K562 (cell line): ENCODE measurements around the gene FAM184B. TPM values are rescaled to one million over a fixed set of nuclear protein-coding genes. Genes with fewer than 3 reads are reported as not detected.

Source experiments
- ATAC-seq: fragments of 200-7000 bp; cut with Tn5 transposase; 3 replicates; pipeline ENCODE4 v1.9.1; 2020; ENCODE audit warnings: moderate library complexity
- BruUV-seq: library from RNA; stranded (reverse); fragments of 400-500 nt; replicated peaks from 2 replicates; lab custom pipeline; 2021; lab: Mats Ljungman, UMichigan
- CTCF ChIA-PET: fragments of 300-600 bp; formaldehyde crosslinking; extraction: SDS; loops from one replicate; lab custom pipeline; 2021; ENCODE audit warnings: low intra/inter-chr PET ratio; lab: Yijun Ruan, JAX
- POLR2A ChIA-PET: fragments of 300-600, 350-650 bp; sonication (Branson Sonifier 250); formaldehyde crosslinking; extraction: SDS; loops from one replicate; lab custom pipeline; 2021; ENCODE audit warnings: antibody characterized with exemption, inconsistent platforms; lab: Yijun Ruan, JAX
- DNase-seq, 4 experiments: peaks; one replicate each; pipeline versions ENCODE4 v3.0.0 to v3.0.0-alpha.2; 2011 to 2018; ENCODE audit warnings: low spot score in 3 of 4, mixed read lengths in 3 of 4; ENCODE audit errors: extremely low read depth in 1 of 4
- FAIRE-seq: peaks from 2 replicates; lab custom pipeline; 2011; peaks lifted over from hg19 to GRCh38; lab: Jason Lieb, UNC
- H2AFZ ChIP-seq: 2 replicates; pipeline ENCODE4 v1.6.0; 2011; ENCODE audit warnings: low read depth, low read length, control low read depth, inconsistent platforms
- H3K27ac ChIP-seq: fragments of 200-600 bp; 3 replicates; pipeline ENCODE4 v1.8.0; 2011; ENCODE audit warnings: low read depth, mild to moderate bottlenecking, control low read depth, inconsistent platforms, low read length, moderate library complexity, mixed read lengths; ENCODE audit errors: extremely low read depth
- H3K27me3 ChIP-seq, 2 experiments: fragments of 300-600 bp in 1 of 2; 2 replicates in 1 of 2; 3 replicates in 1 of 2; pipeline versions ENCODE4 v1.6.0 to v1.8.0; 2011; ENCODE audit warnings: inconsistent platforms in 2 of 2, low read length in 2 of 2, mild to moderate bottlenecking in 1 of 2, mixed read lengths in 1 of 2, moderate library complexity in 1 of 2; ENCODE audit not compliant: control insufficient read depth in 2 of 2, insufficient read depth in 2 of 2
- H3K36me3 ChIP-seq: fragments of 300-600 bp; 3 replicates; pipeline ENCODE4 v1.8.0; 2011; ENCODE audit warnings: mild to moderate bottlenecking, low read length, inconsistent platforms; ENCODE audit not compliant: control insufficient read depth, insufficient read depth
- H3K4me1 ChIP-seq, 2 experiments: fragments of 200-600 bp in 1 of 2; replicated peaks in 1 of 2; 2 replicates in 1 of 2; 3 replicates in 1 of 2; pipeline versions ENCODE4 v1.5.1 to v1.8.0; 2011; ENCODE audit warnings: inconsistent platforms in 2 of 2, low read length in 2 of 2, mild to moderate bottlenecking in 1 of 2, mixed read lengths in 1 of 2, moderate library complexity in 1 of 2; ENCODE audit not compliant: control insufficient read depth in 2 of 2, insufficient read depth in 2 of 2
- H3K4me2 ChIP-seq: 2 replicates; pipeline ENCODE4 v1.6.1; 2011; ENCODE audit warnings: low read length, control low read depth, inconsistent platforms, mixed read lengths; ENCODE audit not compliant: insufficient read depth
- H3K4me3 ChIP-seq: fragments of 200-600 bp; sonication (generic), shearing (Covaris generic); 2 replicates; pipeline ENCODE4 v1.5.1; 2016; ENCODE audit warnings: control low read depth, inconsistent platforms
- H3K79me2 ChIP-seq: fragments of 200-600 bp; 3 replicates; pipeline ENCODE4 v1.8.0; 2011; ENCODE audit warnings: low read length, inconsistent platforms; ENCODE audit not compliant: control insufficient read depth, insufficient read depth
- H3K9ac ChIP-seq, 2 experiments: 2 replicates each; pipeline versions ENCODE4 v1.6.0 to v1.6.1; 2011; ENCODE audit warnings: low read depth in 2 of 2, low read length in 2 of 2, control low read depth in 1 of 2, inconsistent platforms in 1 of 2, mild to moderate bottlenecking in 1 of 2, mixed read lengths in 1 of 2; ENCODE audit not compliant: insufficient read depth in 1 of 2
- H3K9me1 ChIP-seq: one replicate; pipeline ENCODE4 v1.6.0; 2011; ENCODE audit warnings: inconsistent platforms, mild to moderate bottlenecking, low read length, moderate library complexity; ENCODE audit not compliant: control insufficient read depth, insufficient read depth
- H3K9me3 ChIP-seq: replicated peaks from 2 replicates; pipeline ENCODE4 v1.5.1; 2011; ENCODE audit warnings: low read depth, low read length, inconsistent platforms; ENCODE audit not compliant: control insufficient read depth, insufficient read depth
- H4K20me1 ChIP-seq: replicated peaks from 2 replicates; pipeline ENCODE4 v1.6.1; 2011; ENCODE audit warnings: low read length, inconsistent platforms, mixed read lengths; ENCODE audit not compliant: control insufficient read depth, insufficient read depth
- CXXC5 ChIP-seq: fragments of 250-450 bp; sonication (Bioruptor Pico); IDR thresholded peaks from 2 replicates; pipeline ENCODE4 v1.8.0; 2022; ENCODE audit warnings: inconsistent platforms, mild to moderate bottlenecking, moderate library complexity
- E2F3 ChIP-seq: fragments of 250-450 bp; sonication (Bioruptor Pico); IDR thresholded peaks from 2 replicates; pipeline ENCODE4 v1.4.0; 2020; ENCODE audit warnings: mild to moderate bottlenecking
- GTF2F1 ChIP-seq: IDR thresholded peaks from 2 replicates; pipeline ENCODE4 v1.6.1; 2011; ENCODE audit warnings: low read depth, low read length, improper control_type of control experiment
- HNRNPK ChIP-seq: fragments of 200-400 bp; formaldehyde crosslinking; IDR thresholded peaks from one replicate; pipeline ENCODE4 v1.6.1; 2018; ENCODE audit warnings: mild to moderate bottlenecking, low read depth, low read length; ENCODE audit not compliant: poor library complexity, severe bottlenecking
- L3MBTL2 ChIP-seq: fragments of 450-650 bp; IDR thresholded peaks from 2 replicates; pipeline ENCODE4 v1.6.1; 2016; ENCODE audit warnings: mild to moderate bottlenecking, moderate library complexity
- NR4A1 ChIP-seq, 2 experiments: fragments of 250-450 bp in 1 of 2; fragments of 450-650 bp in 1 of 2; sonication (Bioruptor Pico) in 1 of 2; IDR thresholded peaks; 2 replicates each; pipeline versions ENCODE4 v1.4.0 to v1.6.1; 2016 to 2020; ENCODE audit warnings: mild to moderate bottlenecking in 2 of 2, missing compliant biosample characterization in 1 of 2, missing genetic modification characterization in 1 of 2, moderate library complexity in 1 of 2
- NRF1 ChIP-seq, 2 experiments: fragments of 450-650 bp; IDR thresholded peaks in 1 of 2; conservative IDR thresholded peaks in 1 of 2; 2 replicates each; pipeline ENCODE4 v1.6.1; 2014; ENCODE audit warnings: mild to moderate bottlenecking in 2 of 2
- THRAP3 ChIP-seq: fragments of 450-650 bp; IDR thresholded peaks from 2 replicates; pipeline ENCODE4 v1.6.1; 2016; ENCODE audit warnings: mild to moderate bottlenecking, inconsistent platforms, borderline replicate concordance
- XRCC3 ChIP-seq: fragments of 450-650 bp; IDR thresholded peaks from 2 replicates; pipeline ENCODE4 v1.6.1; 2017; ENCODE audit warnings: mild to moderate bottlenecking, moderate library complexity
- ZNF174 ChIP-seq: fragments of 250-450 bp; sonication (Bioruptor Pico); IDR thresholded peaks from 2 replicates; pipeline ENCODE4 v1.4.0; 2020; ENCODE audit warnings: mild to moderate bottlenecking
- WGBS: fragments of 100-300 bp; shearing (Covaris generic); methylation state at CpG from one replicate; pipeline ENCODE4 v1.1.6; 2016; ENCODE audit warnings: low coverage, mixed read lengths; ENCODE audit not compliant: insufficient coverage; ENCODE audit errors: missing lambda C conversion rate; 5-methylcytosine and 5-hydroxymethylcytosine counted together
- in situ Hi-C: fragments of 300-500 bp; cut with MboI; formaldehyde crosslinking; loops from 4 replicates; pipeline ENCODE4 v1.15.0; 2018; ENCODE audit warnings: inconsistent platforms, mixed read lengths
- intact Hi-C: fragments of 100-400 bp; cut with micrococcal nuclease; formaldehyde crosslinking; loops from 2 replicates; pipeline ENCODE4 v1.14.2; 2022
- polyA plus RNA-seq, 8 experiments: library from polyadenylated mRNA; depleted of rRNA in 4 of 8; stranded (reverse) in 5 of 8; unstranded in 3 of 8; fragments of >200 nt; fragmentation: Nextera tagmentation in 2 of 8; fragmentation: Illumina TruSeq in 1 of 8; extraction: Ambion mirVana in 2 of 8; extraction: Trizol in 1 of 8; gene quantifications; 2 replicates each; pipeline versions ENCODE4 v1.2.1 to v1.2.3, GENCODE V29; 2011 to 2014; ENCODE audit warnings: inconsistent platforms in 1 of 8, missing spikeins in 1 of 8
- total RNA-seq, 7 experiments: library from RNA; depleted of rRNA in 6 of 7; stranded (reverse); fragments of >200 nt in 6 of 7; fragmentation: Illumina TruSeq in 2 of 7; extraction: Trizol in 2 of 7; gene quantifications; 2 replicates each; pipeline versions ENCODE4 v1.2.1 to v1.2.3, GENCODE V29; 2011 to 2021; ENCODE audit warnings: low replicate concordance in 1 of 7
- TF ChIP-seq, protein P1 (sequence below): fragments of 450-650 bp; formaldehyde crosslinking; conservative IDR thresholded peaks from 2 replicates; pipeline ENCODE4 v1.4.0; 2022; ENCODE audit warnings: mild to moderate bottlenecking, missing genetic modification characterization

The FAM184B gene
- total and polyA plus RNA-seq, 9 of the 15 experiments (the other 6 are each of a cell fraction or from before 2014, with no cell fraction given), result not detected

DNA sequence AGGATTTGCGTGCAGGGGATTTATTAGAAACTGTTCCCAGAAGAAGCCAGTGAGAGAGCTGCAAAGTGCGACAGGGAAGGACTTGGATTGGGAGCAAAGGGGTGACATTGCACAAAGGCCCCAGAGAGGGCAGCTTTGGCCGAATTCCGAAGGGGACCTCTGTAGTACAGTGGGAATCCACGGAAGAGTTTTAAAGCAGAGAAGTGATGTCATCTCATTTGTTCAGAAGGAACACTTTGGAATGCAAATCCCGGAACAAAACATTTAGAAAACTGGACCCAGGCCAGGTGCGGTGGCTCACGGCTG lies 71.7 kb downstream of the FAM184B start (continued):
- no peak for TF ChIP-seq ZNF174 (CRISPR knock-in tag)
- TF ChIP-seq HNRNPK, result no peak

DNA sequence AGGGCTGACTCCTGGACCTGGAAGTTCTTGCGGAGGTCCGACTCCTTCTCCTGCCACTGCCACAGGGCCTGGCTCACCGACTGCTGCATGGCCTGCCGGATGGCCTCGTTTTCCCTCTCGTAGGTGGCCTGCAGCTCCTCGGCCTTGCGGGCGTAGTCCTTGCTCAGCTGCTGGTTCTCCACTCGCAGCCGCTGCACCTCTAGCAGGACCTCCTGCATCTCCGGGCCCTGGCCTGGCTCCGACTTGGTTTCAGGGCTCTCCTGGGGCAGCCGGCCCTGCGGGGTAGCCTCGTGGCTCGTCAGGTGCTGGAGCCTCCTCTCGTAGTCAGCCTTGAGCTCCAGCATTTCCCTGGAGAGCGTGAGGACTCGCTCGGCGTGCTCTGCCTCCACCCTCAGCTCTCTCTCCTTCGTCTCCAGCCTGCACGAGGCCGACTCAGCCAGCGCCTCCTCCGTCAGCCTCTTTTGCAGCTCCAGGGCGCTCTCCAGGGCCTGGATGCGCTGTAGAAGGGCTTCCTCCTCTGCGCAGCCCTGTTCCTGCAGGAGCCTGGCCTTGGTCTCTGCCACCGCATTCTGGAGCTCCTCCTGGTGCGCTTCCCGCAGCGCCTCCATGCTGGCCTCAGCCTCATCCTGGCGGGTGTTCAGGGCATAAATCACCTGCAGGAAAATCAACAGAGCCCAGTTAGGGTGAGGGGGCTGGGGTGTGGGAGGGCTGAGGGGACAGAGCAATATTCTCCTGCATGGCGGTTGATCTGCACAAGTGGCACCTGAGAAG lies 72.2 kb downstream of the FAM184B start:
- H4K20me1 ChIP-seq, result no peaks in the 10 kb centered on the region
- no peak overlapping the region for H3K27ac ChIP-seq
- peak overlapping the region in 1 of 2 experiments; percentile 64; a peak in 2 of 4 replicates for H3K9ac ChIP-seq
- H3K4me1 ChIP-seq, result peaks cover 0 to 8% of the 10 kb centered on the region in 2 experiments; a peak in 1 of 5 replicates
- CTCF ChIA-PET, result no interaction called here
- FAIRE-seq (no peak), ATAC-seq (peak; percentile 61), DNase-seq (no peak)
- H3K4me3 ChIP-seq, result no peak overlapping the region
- H3K79me2 ChIP-seq, result no peaks in the 10 kb centered on the region
- no TSS peak for BruUV-seq
- no peak overlapping the region for H2AFZ ChIP-seq
- H3K4me2 ChIP-seq, result no peak overlapping the region
- intact Hi-C loops, result no loop called here
- peak in 1 of 2 experiments; percentile 38; a peak in 1 of 4 replicates for TF ChIP-seq NRF1 (conservative IDR thresholded peaks at IDR 0.05 in 1 of 2, IDR thresholded peaks at IDR 0.05 in 1 of 2)
- TF ChIP-seq E2F3 (CRISPR knock-in tag), result no peak
- no peak for TF ChIP-seq CXXC5 (CRISPR knock-in tag)
- TF ChIP-seq L3MBTL2, result peak; percentile 50; the same call in 1 of the 2 replicates
- TF ChIP-seq XRCC3, result no peak
- no peak for TF ChIP-seq GTF2F1
- TF ChIP-seq NR4A1 (CRISPR knock-in tag; IDR thresholded peaks at IDR 0.05), result no peak
- no peak for TF ChIP-seq NR4A1 (tag; IDR thresholded peaks at IDR 0.05)
- TF ChIP-seq THRAP3, result no peak
- TF ChIP-seq, protein P1, sequence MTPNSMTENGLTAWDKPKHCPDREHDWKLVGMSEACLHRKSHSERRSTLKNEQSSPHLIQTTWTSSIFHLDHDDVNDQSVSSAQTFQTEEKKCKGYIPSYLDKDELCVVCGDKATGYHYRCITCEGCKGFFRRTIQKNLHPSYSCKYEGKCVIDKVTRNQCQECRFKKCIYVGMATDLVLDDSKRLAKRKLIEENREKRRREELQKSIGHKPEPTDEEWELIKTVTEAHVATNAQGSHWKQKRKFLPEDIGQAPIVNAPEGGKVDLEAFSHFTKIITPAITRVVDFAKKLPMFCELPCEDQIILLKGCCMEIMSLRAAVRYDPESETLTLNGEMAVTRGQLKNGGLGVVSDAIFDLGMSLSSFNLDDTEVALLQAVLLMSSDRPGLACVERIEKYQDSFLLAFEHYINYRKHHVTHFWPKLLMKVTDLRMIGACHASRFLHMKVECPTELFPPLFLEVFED, result no peak
- no peaks in the 10 kb centered on the region for H3K9me1 ChIP-seq
- in situ Hi-C loops, result no loop called here
- POLR2A ChIA-PET, result interaction anchor here (0.6 to 1.4 kb wide), 2 partner anchors 14 to 882 kb away, joined by 3 to 5 read pairs; no protein-coding TSS in a partner anchor
- no peaks in the 10 kb centered on the region for H3K9me3 ChIP-seq
- H3K36me3 ChIP-seq, result no peaks in the 10 kb centered on the region
- 5% methylated on average over 26 of the region's 36 CpGs for WGBS
- H3K27me3 ChIP-seq, result peaks cover 38 to 47% of the 10 kb centered on the region in 2 experiments
